ENCODE results near the gene RNU7-1. TPM values are rescaled to one million over a fixed set of nuclear protein-coding genes. Genes with fewer than 3 reads are reported as not detected.

The RNU7-1 gene
- total RNA-seq, 1 experiment from 2014 or later: not detected

- TF ChIP-seq ZNF281 (CRISPR knock-in tag; IDR thresholded peaks at IDR 0.05): 0 out of 2 replicates have a peak, but pooled peaks have one; percentile 24
- peak; percentile 30; the same call in 1 of the 2 replicates for TF ChIP-seq RELA (CRISPR knock-in tag; IDR thresholded peaks at IDR 0.05; ENCODE audit: borderline replicate concordance)
- 0 out of 2 replicates have a peak, but pooled peaks have one; percentile 43 for TF ChIP-seq ZBTB21 (CRISPR knock-in tag; IDR thresholded peaks at IDR 0.05; ENCODE audit: borderline replicate concordance)
Observed at GRCh38 chr12:6944381-6945186, 968 bp downstream of the RNU7-1 start (continued).

GRCh38 chr12:6945613-6946012 is 2.0 kb downstream of the RNU7-1 start:
- ChIA-PET CTCF (interaction anchor here (0.5 to 5.7 kb wide), 23 partner anchors 9 to 623 kb away, joined by 3 to 296 read pairs (median 5); partner anchors contain the start of genes C1RL, CDCA3, LPCAT3 and SPSB2), POLR2A (interaction anchor here (0.8 to 6.2 kb wide), 13 partner anchors 8 to 174 kb away, joined by 3 to 167 read pairs (median 7); partner anchors contain the start of genes C1RL, LPCAT3 and SPSB2)
- DNase-seq (ENCODE audit: low spot score): no peak
- TF ChIP-seq NR3C1 (CRISPR knock-in tag; conservative IDR thresholded peaks at IDR 0.05; ENCODE audit: low read depth) (0 out of 2 replicates have a peak, but pooled peaks have one; percentile 31), STAT6 (CRISPR knock-in tag; conservative IDR thresholded peaks at IDR 0.05; ENCODE audit: low read depth) (no peak), ATF2 (CRISPR knock-in tag; IDR thresholded peaks at IDR 0.05; ENCODE audit: borderline replicate concordance, low read depth) (no peak), E2F1 (CRISPR knock-in tag; IDR thresholded peaks at IDR 0.05) (no peak), ZNF512 (CRISPR knock-in tag; IDR thresholded peaks at IDR 0.05; ENCODE audit: borderline replicate concordance) (no peak), CREB1 (CRISPR knock-in tag; IDR thresholded peaks at IDR 0.05) (no peak), SMAD3 (CRISPR knock-in tag; IDR thresholded peaks at IDR 0.05; ENCODE audit: borderline replicate concordance) (no peak), CBFB (CRISPR knock-in tag; IDR thresholded peaks at IDR 0.05; ENCODE audit: low read depth) (no peak), MLX (CRISPR knock-in tag; IDR thresholded peaks at IDR 0.05) (no peak), ESRRA (CRISPR knock-in tag; IDR thresholded peaks at IDR 0.05; ENCODE audit: borderline replicate concordance) (no peak), IRF2 (CRISPR knock-in tag; IDR thresholded peaks at IDR 0.05; ENCODE audit: borderline replicate concordance, low read depth) (no peak), ETV6 (CRISPR knock-in tag; IDR thresholded peaks at IDR 0.05) (no peak), TP53 (CRISPR knock-in tag; IDR thresholded peaks at IDR 0.05) (no peak), ZBTB21 (CRISPR knock-in tag; IDR thresholded peaks at IDR 0.05; ENCODE audit: borderline replicate concordance) (peak; percentile 65; the same call in 1 of the 2 replicates), SOX15 (CRISPR knock-in tag; IDR thresholded peaks at IDR 0.05) (no peak)
- Mint-ChIP-seq H3K4me1 (peaks cover 33% of the 10 kb centered on the region), H3K27ac (peak overlapping the region; percentile 99), H3K36me3 (peaks cover 2% of the 10 kb centered on the region), H3K27me3 (ENCODE audit: low read depth) (no peaks in the 10 kb centered on the region), H3K4me3 (peak overlapping the region; percentile 98), H3K9me3 (no peaks in the 10 kb centered on the region)
- ATAC-seq: no peak

Measured in WTC11 (cell line).